GM21360 (cell line): ENCODE data around the gene CEP57.
"Not testable (repeated sequence)": the region's sequence is repeated elsewhere in the genome, so short reads cannot be mapped to it uniquely, and the experiment has no call there.

Experiments
- ATAC-seq: cut with Tn5 transposase; IDR thresholded peaks from one replicate; pipeline ENCODE4 v1.9.1; 2021; ENCODE audit warnings: mild to moderate bottlenecking, moderate library complexity; ENCODE audit not compliant: unreplicated experiment

Gene CEP57

DNA sequence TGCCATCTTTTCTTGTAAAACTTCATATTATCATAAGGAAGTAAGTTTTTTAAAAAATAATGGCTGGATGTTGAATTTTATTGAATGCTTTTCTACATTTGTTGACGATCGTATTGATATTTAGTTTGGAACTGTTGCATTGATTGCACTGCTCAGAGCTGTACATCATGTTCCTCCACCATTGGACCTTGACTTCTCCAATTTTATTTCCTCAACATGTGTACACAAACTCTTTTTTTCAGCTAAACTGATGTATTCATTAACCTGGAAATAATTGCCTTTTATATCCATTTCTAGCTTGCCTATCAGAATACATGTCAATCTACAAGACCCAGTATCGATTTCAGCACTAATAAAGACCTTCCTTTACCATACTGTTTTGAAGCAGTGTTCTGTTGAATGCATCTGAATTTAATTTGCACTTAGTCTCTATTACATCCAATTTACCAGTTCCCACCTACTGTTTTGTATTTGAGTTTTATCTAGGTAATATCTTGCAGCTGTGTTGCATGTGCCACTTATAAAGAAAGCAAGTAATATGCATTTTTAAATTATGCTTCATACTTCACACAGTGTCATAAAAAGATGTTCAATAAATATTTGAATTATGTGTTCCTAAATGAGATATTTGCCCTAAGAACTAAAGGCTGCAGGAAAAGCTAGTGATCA, 5.5 kb downstream of the CEP57 start:
- ATAC-seq = no peak

DNA sequence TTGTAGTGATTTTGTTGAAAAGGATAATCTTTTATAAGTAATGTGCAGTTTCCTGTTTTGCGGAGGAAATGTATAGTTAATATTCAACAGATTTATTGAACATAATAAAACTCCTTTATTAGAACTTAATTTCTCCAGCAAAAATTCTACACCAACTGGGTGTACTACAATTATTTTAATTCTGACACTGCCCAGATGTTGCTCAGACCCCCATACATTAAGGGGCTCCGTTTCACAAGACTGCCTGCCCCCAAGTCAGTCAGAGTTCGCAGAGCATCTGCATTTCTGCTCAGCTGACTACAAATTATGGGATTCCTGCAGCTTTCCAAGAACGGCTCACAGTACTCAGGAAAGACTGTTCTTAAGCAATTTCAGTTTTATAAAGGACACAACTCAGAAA, 6.2 kb downstream of the CEP57 start:
- no peak for ATAC-seq

- ATAC-seq = no peak
These were observed 9.2 kb downstream of the CEP57 start for GRCh38 chr11:95799546-95799945.

GRCh38 chr11:95800438-95800837, 10.1 kb downstream of the CEP57 start:
- ATAC-seq = no peak

GRCh38 chr11:95802806-95803205, 12.5 kb downstream of the CEP57 start:
- no peak for ATAC-seq

DNA sequence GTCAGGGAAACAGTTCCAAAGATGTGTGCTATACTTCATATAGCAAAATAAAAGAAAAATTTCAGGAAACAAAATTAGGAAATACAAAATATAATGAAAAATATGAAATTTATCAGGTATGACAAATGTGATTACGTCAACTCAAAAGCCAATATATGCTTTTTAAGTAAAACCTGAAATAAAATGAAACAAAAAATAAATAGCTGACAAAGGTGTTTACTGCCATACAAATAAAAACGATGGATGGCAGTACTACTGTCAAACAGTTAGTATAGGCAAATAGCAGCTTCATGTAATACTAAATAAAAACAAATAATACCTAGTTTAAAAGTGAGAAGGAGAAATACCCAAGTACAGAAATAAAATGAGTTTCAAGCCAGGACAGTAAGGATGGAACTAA, 13.7 kb downstream of the CEP57 start:
- no peak for ATAC-seq

- ATAC-seq = no peak
These were observed 15.6 kb downstream of the CEP57 start for GRCh38 chr11:95805869-95806268.

DNA sequence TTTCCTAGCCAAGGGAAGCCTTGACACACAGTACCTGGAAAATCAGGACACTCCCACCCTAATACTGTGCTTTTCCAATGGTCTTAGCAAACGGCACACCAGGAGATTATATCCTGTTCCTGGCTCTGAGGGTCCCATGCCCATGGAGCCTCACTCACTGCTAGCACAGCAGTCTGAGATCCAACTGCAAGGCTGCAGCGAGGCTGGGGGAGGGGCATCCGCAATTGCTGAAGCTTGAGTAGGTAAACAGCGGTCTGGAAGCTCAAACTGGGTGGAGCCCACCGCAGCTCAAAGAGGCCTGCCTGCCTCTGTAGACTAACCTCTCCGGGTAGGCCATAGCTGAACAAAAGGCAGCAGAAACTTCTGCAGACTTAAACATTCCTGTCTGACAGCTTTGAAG, 16.2 kb downstream of the CEP57 start:
- not testable (repeated sequence) for ATAC-seq

DNA sequence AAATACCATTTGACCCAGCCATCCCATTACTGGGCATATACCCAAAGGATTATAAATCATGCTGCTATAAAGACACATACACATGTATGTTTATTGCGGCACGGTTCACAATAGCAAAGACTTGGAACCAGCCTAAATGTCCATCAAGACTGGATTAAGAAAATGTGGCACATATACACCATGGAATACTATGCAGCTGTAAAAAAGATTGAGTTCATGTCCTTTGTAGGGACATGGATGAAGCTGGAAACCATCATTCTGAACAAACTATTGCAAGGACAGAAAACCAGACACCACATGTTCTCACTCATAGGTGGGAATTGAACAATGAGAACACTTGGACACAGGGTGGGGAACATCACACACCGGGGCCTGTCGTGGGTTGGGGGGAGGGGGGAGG, 20.8 kb downstream of the CEP57 start:
- not testable (repeated sequence) for ATAC-seq

- no peak for ATAC-seq
These were observed 25.7 kb downstream of the CEP57 start for GRCh38 chr11:95816037-95816436.

GRCh38 chr11:95821640-95822039, 31.3 kb downstream of the CEP57 start:
- ATAC-seq = no peak

GRCh38 chr11:95827696-95828095, 37.4 kb downstream of the CEP57 start:
- no peak for ATAC-seq

GRCh38 chr11:95829580-95830259, 39.4 kb downstream of the CEP57 start:
- no peak for ATAC-seq

DNA sequence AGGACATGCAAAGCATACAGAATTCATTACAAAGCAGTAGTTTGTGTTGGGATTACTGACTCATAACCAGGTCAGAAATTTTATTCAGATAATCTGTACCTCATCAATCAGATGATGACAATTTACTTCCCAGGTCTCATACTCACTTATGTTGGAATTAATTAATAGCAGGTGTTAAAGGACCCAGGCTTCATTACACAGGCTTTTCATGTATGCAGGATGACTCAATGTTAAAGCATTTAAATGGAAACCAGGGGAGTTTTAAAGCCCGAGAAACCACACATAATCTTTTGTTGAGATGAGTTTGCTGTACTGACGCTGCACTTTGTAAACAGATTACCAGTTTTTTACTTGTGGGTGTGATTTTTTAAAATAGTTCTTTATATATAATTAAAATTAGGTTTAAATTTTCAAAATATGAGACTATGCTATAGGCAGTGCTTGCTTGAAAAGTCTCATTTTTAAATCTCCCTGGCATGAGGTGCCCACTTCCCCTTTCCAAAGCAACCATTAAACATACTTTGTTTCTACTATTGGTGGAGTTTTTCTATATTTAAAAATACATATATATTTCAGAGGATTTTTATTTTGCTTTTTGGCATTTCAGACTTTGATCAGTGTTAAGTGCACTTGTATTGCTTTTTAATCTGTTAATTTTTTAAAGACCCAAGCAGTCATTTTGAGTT, 41.0 kb downstream of the CEP57 start:
- no peak for ATAC-seq

- no peak for ATAC-seq
These were observed 42.5 kb downstream of the CEP57 start for GRCh38 chr11:95832763-95833162.

- no peak for ATAC-seq
These were observed 43.1 kb downstream of the CEP57 start for GRCh38 chr11:95833378-95833777.

DNA sequence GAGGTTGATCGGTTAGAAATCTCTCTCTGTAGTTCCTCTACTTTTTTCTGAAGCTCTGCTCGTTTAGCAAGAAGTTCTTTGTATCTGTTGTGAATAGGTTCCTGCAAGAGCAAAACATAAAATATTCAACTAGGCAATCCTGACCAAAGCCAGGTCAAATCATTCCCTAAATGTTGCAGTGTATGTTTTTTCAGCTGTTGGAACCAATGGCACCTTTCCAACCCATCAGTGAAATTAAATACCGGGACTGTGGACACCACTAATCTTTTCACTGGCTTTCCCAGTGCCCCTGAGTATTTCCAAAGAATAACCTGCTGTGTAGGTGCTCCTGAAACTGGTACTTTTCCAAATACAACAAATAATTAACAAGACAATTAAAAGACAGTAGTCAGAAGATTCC, 45.1 kb downstream of the CEP57 start:
- ATAC-seq = no peak

DNA sequence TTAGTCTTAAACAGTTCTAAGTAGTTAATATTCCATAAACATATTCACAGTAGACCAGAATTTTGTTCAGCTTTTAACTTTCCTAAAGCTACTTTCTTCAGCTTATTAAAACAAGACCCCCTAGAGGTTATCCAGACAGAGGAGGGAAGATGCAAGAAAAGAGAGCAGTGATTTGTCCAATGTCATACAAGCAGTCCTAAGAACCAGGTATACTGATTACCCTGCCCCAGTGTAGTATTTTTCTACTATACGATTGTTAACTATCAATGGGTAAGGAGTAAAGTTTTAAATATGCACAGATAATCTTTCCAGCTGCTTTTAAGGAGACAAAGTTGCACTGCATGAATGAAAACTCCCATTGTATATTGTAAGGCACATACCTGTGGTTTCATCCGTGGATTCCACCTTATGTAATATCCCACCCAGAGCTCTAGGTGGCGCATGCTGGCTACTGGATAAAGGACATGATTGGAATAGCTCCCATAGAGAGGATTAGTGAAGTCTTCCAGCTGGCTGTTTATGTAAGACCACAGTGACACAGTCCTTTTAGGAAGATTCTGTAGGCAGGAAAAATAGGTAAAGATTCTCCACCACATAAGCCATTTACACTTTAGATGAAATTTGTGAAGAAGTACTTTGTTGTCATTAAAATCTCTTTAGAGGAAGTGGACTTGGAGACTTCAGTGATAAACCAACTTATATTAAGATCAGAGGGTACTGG, 45.6 kb downstream of the CEP57 start:
- ATAC-seq = peak; percentile 93

GRCh38 chr11:95845167-95845566, 54.9 kb downstream of the CEP57 start:
- no peak for ATAC-seq

- peak; percentile 65 for ATAC-seq
These were observed 59.0 kb downstream of the CEP57 start for GRCh38 chr11:95849087-95849825.

- ATAC-seq = no peak
These were observed 59.8 kb downstream of the CEP57 start for GRCh38 chr11:95850137-95850536.
